ENCODE data around the gene IMPA2. TPM values are rescaled to one million over a fixed set of nuclear protein-coding genes. Genes with fewer than 3 reads are reported as not detected.

Gene IMPA2
- total and polyA plus RNA-seq, 10 of the 15 experiments (the other 5 are each of a cell fraction or from before 2014, with no cell fraction given) = 0.24 to 21.0 (median 11.4) TPM

- Histone ChIP-seq H3K27me3 (replicated peaks in 1 of 2; ENCODE audit: control insufficient read depth in 2 of 2, insufficient read depth in 2 of 2, low read length in 1 of 2) (no peaks in the 10 kb centered on the region), H3K79me2 (ENCODE audit: control insufficient read depth, insufficient read depth, low read length) (no peaks in the 10 kb centered on the region), H3K9ac (ENCODE audit: control insufficient read depth, insufficient read depth, low read length) (no peak overlapping the region), H3K4me2 (ENCODE audit: control insufficient read depth, insufficient read depth) (no peak overlapping the region), H3K9me3 (replicated peaks; ENCODE audit: control insufficient read depth, insufficient read depth, low read length) (no peaks in the 10 kb centered on the region), H4K20me1 (ENCODE audit: control insufficient read depth, insufficient read depth) (no peaks in the 10 kb centered on the region), H3K36me3 (ENCODE audit: control insufficient read depth in 2 of 2, insufficient read depth in 2 of 2, low read length in 1 of 2) (no peaks in the 10 kb centered on the region), H3K27ac (ENCODE audit: control insufficient read depth, insufficient read depth) (no peak overlapping the region), H2AFZ (ENCODE audit: control insufficient read depth, low read depth, low read length) (no peak overlapping the region), H3K4me1 (ENCODE audit: control insufficient read depth, insufficient read depth, low read length) (no peaks in the 10 kb centered on the region), H3K4me3 (no peak overlapping the region)
- POLR2A ChIA-PET = no interaction called here
- RAD21 ChIA-PET (ENCODE audit: unreplicated experiment) = no interaction called here
- TF ChIP-seq, protein P1, sequence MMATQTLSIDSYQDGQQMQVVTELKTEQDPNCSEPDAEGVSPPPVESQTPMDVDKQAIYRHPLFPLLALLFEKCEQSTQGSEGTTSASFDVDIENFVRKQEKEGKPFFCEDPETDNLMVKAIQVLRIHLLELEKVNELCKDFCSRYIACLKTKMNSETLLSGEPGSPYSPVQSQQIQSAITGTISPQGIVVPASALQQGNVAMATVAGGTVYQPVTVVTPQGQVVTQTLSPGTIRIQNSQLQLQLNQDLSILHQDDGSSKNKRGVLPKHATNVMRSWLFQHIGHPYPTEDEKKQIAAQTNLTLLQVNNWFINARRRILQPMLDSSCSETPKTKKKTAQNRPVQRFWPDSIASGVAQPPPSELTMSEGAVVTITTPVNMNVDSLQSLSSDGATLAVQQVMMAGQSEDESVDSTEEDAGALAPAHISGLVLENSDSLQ (IDR thresholded peaks at IDR 0.05) = no peak
- no TSS peak for BruUV-seq (replicated peaks)
- FAIRE-seq = no peak
- SMC1A ChIA-PET (ENCODE audit: uncharacterized antibody, unreplicated experiment) = no interaction called here
- ATAC-seq = no peak
- in situ Hi-C loops (cut with MboI) = no loop called here
- no peak for DNase-seq (ENCODE audit: low read depth, low spot score)
- intact Hi-C loops (cut with micrococcal nuclease; ENCODE audit: unreplicated experiment) = no loop called here
- WGBS (ENCODE audit: insufficient coverage, insufficient replicate concordance, low lambda C conversion rate, missing lambda C conversion rate) = 98% methylated on average over 4 of the region's 4 CpGs
- CTCF ChIA-PET = interaction anchor here (0.9 kb wide), 1 partner anchor 294 kb away, joined by 6 read pairs; no protein-coding TSS in a partner anchor
Observed at GRCh38 chr18:12027480-12027879, 46.2 kb downstream of the IMPA2 start.

DNA sequence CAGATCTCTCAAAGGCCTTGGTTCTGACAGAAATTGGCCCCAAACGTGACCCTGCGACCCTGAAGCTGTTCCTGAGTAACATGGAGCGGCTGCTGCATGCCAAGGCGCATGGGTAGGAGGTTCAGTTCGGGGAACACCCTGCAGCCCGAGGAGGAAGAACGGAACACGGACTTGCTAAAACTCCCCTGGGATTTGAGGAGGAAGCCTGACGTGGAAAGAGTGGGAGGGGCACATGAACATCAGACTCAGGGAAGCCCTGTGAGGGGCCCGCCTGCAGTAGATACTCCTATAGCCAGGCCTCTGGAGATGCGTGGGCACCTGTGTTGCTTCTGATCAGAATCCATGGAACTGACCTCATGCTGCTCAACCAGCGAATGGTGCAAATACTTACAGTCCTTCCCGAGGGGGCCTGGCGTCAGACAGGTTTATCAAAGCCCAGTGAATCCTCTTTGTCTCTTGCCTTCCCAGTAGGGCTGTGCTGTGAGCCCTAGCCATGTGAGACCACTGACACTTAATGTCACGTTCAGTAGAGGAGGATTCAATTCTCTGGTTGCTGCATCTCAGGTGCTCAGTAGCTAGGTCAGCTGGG, 46.8 kb downstream of the IMPA2 start:
- Histone ChIP-seq H3K27me3 (replicated peaks in 1 of 2; ENCODE audit: control insufficient read depth in 2 of 2, insufficient read depth in 2 of 2, low read length in 1 of 2) (no peaks in the 10 kb centered on the region), H3K27ac (ENCODE audit: control insufficient read depth, insufficient read depth) (no peak overlapping the region), H2AFZ (ENCODE audit: control insufficient read depth, low read depth, low read length) (no peak overlapping the region), H3K4me1 (ENCODE audit: control insufficient read depth, insufficient read depth, low read length) (no peaks in the 10 kb centered on the region), H3K9ac (ENCODE audit: control insufficient read depth, insufficient read depth, low read length) (no peak overlapping the region), H3K4me2 (ENCODE audit: control insufficient read depth, insufficient read depth) (no peak overlapping the region), H4K20me1 (ENCODE audit: control insufficient read depth, insufficient read depth) (no peaks in the 10 kb centered on the region), H3K36me3 (ENCODE audit: control insufficient read depth in 2 of 2, insufficient read depth in 2 of 2, low read length in 1 of 2) (no peaks in the 10 kb centered on the region), H3K79me2 (ENCODE audit: control insufficient read depth, insufficient read depth, low read length) (no peaks in the 10 kb centered on the region), H3K9me3 (replicated peaks; ENCODE audit: control insufficient read depth, insufficient read depth, low read length) (no peaks in the 10 kb centered on the region), H3K4me3 (no peak overlapping the region)
- BruUV-seq (replicated peaks) = no TSS peak
- no peak for FAIRE-seq
- in situ Hi-C loops (cut with MboI) = no loop called here
- intact Hi-C loops (cut with micrococcal nuclease; ENCODE audit: unreplicated experiment) = no loop called here
- ChIA-PET CTCF (no interaction called here), POLR2A (no interaction called here), RAD21 (ENCODE audit: unreplicated experiment) (no interaction called here), SMC1A (ENCODE audit: uncharacterized antibody, unreplicated experiment) (no interaction called here)
- no peak for DNase-seq (ENCODE audit: low read depth, low spot score)
- ATAC-seq = no peak
- 67% methylated on average over 15 of the region's 15 CpGs for WGBS (ENCODE audit: insufficient coverage, insufficient replicate concordance, low lambda C conversion rate, missing lambda C conversion rate)
- no peak for TF ChIP-seq MEF2B (IDR thresholded peaks at IDR 0.05; ENCODE audit: partially characterized antibody, poor library complexity, severe bottlenecking)
- TF ChIP-seq NFYA (IDR thresholded peaks at IDR 0.05; ENCODE audit: borderline replicate concordance, low read depth, low read length) = no peak
- TF ChIP-seq NKRF (conservative IDR thresholded peaks at IDR 0.05) = no peak
- no peak for TF ChIP-seq NFXL1 (IDR thresholded peaks at IDR 0.05; ENCODE audit: borderline replicate concordance)
- TF ChIP-seq NBN (IDR thresholded peaks at IDR 0.05) = no peak
- no peak for TF ChIP-seq POLR2A (IDR thresholded peaks at IDR 0.05; ENCODE audit: low read depth, low read length)
- no peak for TF ChIP-seq CHD2 (IDR thresholded peaks at IDR 0.05; ENCODE audit: borderline replicate concordance, low read depth, low read length)
- no peak for TF ChIP-seq BHLHE40 (IDR thresholded peaks at IDR 0.05; ENCODE audit: borderline replicate concordance in 1 of 2, low read depth in 2 of 2, low read length in 1 of 2)
- TF ChIP-seq CBX5 (IDR thresholded peaks at IDR 0.05; ENCODE audit: low read depth) = no peak
- no peak for TF ChIP-seq PBX3 (IDR thresholded peaks at IDR 0.05; ENCODE audit: insufficient replicate concordance, low read depth, low read length)
- no peak for TF ChIP-seq RAD51 (IDR thresholded peaks at IDR 0.05)
- no peak for TF ChIP-seq JUND (IDR thresholded peaks at IDR 0.05; ENCODE audit: low read depth, low read length)
- TF ChIP-seq CREB1 (IDR thresholded peaks at IDR 0.05; ENCODE audit: low read depth) = no peak
- no peak for TF ChIP-seq CHD4 (IDR thresholded peaks at IDR 0.05)

All from GM12878 (cell line).